K562 (cell line): Measurements from ENCODE around the gene ERAP2. TPM values are rescaled to one million over a fixed set of nuclear protein-coding genes. Genes with fewer than 3 reads are reported as not detected.

ENCODE experiments used
- ARHGAP35 ChIP-seq: fragments of 450-650 bp; IDR thresholded peaks from 2 replicates; pipeline ENCODE4 v1.6.1; 2018; ENCODE audit not compliant: partially characterized antibody
- CBX1 ChIP-seq: sonication (generic); IDR thresholded peaks from 2 replicates; pipeline ENCODE4 v1.6.1; 2016; ENCODE audit warnings: antibody characterized with exemption, low read depth, mild to moderate bottlenecking
- DIDO1 ChIP-seq: fragments of 450-650 bp; IDR thresholded peaks from 2 replicates; pipeline ENCODE4 v1.6.1; 2016; ENCODE audit warnings: low read depth, missing biosample characterization, missing genetic modification characterization
- EHMT2 ChIP-seq: fragments of 450-650 bp; IDR thresholded peaks from 2 replicates; pipeline ENCODE4 v1.6.1; 2018; ENCODE audit warnings: antibody characterized with exemption
- EP300 ChIP-seq: IDR thresholded peaks from 2 replicates; pipeline ENCODE4 v1.6.1; 2012; ENCODE audit warnings: low read length, improper control_type of control experiment
- GATA2 ChIP-seq: sonication (generic); formaldehyde crosslinking; IDR thresholded peaks from 2 replicates; pipeline ENCODE4 v1.4.0; 2020; ENCODE audit warnings: mild to moderate bottlenecking, missing genetic modification reagents
- HNRNPL ChIP-seq: fragments of 200-400 bp; formaldehyde crosslinking; IDR thresholded peaks from 2 replicates; pipeline ENCODE4 v1.6.1; 2017; ENCODE audit warnings: low read depth, mild to moderate bottlenecking, low read length
- MAFK ChIP-seq: IDR thresholded peaks from 2 replicates; pipeline ENCODE4 v1.6.1; 2011; ENCODE audit warnings: low read length, improper control_type of control experiment
- NCOA6 ChIP-seq: fragments of 450-650 bp; IDR thresholded peaks from 2 replicates; pipeline ENCODE4 v1.6.1; 2017; ENCODE audit warnings: mild to moderate bottlenecking
- PML ChIP-seq: IDR thresholded peaks from 2 replicates; pipeline ENCODE4 v1.6.1; 2012; ENCODE audit warnings: low read length, inconsistent platforms
- SRF ChIP-seq, 2 experiments: fragments of 250-450, 450-650 bp in 1 of 2; sonication (Bioruptor Pico) in 1 of 2; sonication (generic) in 1 of 2; formaldehyde crosslinking; IDR thresholded peaks; 2 replicates each; pipeline versions ENCODE4 v1.5.0 to v1.5.1; 2020 to 2022; ENCODE audit warnings: mild to moderate bottlenecking in 1 of 2, missing genetic modification reagents in 1 of 2
- ZFPM2 ChIP-seq: fragments of 250-450 bp; sonication (Bioruptor Pico); IDR thresholded peaks from 2 replicates; pipeline ENCODE4 v1.5.1; 2022; ENCODE audit warnings: mild to moderate bottlenecking
- ZNF197 ChIP-seq: fragments of 200-800 bp; sonication (Bioruptor generic); IDR thresholded peaks from 2 replicates; pipeline ENCODE4 v1.6.1; 2016; ENCODE audit warnings: low read depth, missing genetic modification characterization, missing compliant biosample characterization
- ZNF324 ChIP-seq: fragments of 250-450 bp; sonication (Bioruptor Pico); IDR thresholded peaks from 2 replicates; pipeline ENCODE4 v1.4.0; 2020; ENCODE audit warnings: mild to moderate bottlenecking
- ZNF668 ChIP-seq: fragments of 250-450 bp; sonication (Bioruptor Pico); IDR thresholded peaks from 2 replicates; pipeline ENCODE4 v1.8.0; 2022; ENCODE audit warnings: mild to moderate bottlenecking, inconsistent platforms
- polyA plus RNA-seq, 8 experiments: library from polyadenylated mRNA; depleted of rRNA in 4 of 8; stranded (reverse) in 5 of 8; unstranded in 3 of 8; fragments of >200 nt; fragmentation: Nextera tagmentation in 2 of 8; fragmentation: Illumina TruSeq in 1 of 8; extraction: Ambion mirVana in 2 of 8; extraction: Trizol in 1 of 8; gene quantifications; 2 replicates each; pipeline versions ENCODE4 v1.2.1 to v1.2.3, GENCODE V29; 2011 to 2014; ENCODE audit warnings: inconsistent platforms in 1 of 8, missing spikeins in 1 of 8
- total RNA-seq, 7 experiments: library from RNA; depleted of rRNA in 6 of 7; stranded (reverse); fragments of >200 nt in 6 of 7; fragmentation: Illumina TruSeq in 2 of 7; extraction: Trizol in 2 of 7; gene quantifications; 2 replicates each; pipeline versions ENCODE4 v1.2.1 to v1.2.3, GENCODE V29; 2011 to 2021; ENCODE audit warnings: low replicate concordance in 1 of 7
- TF ChIP-seq, protein P1 (sequence below), 2 experiments: IDR thresholded peaks in 1 of 2; conservative IDR thresholded peaks in 1 of 2; 2 replicates each; pipeline ENCODE4 v1.6.1; 2016; ENCODE audit warnings: low read depth in 2 of 2, mild to moderate bottlenecking in 1 of 2, missing compliant biosample characterization in 1 of 2, missing genetic modification characterization in 1 of 2, moderate library complexity in 1 of 2
- TF ChIP-seq, protein P2 (sequence below): fragments of 250-450 bp; sonication (Bioruptor Pico); IDR thresholded peaks from 2 replicates; pipeline ENCODE4 v1.8.0; 2022; ENCODE audit warnings: inconsistent platforms, mild to moderate bottlenecking, moderate library complexity, borderline replicate concordance
- TF ChIP-seq, protein P3 (sequence below): fragments of 250-450 bp; sonication (Bioruptor Pico); IDR thresholded peaks from 2 replicates; pipeline ENCODE4 v1.5.0; 2021; ENCODE audit warnings: mild to moderate bottlenecking, borderline replicate concordance
- TF ChIP-seq, protein P4 (sequence below), 2 experiments: fragments of 150-350 bp in 1 of 2; IDR thresholded peaks; 2 replicates each; pipeline ENCODE4 v1.6.1; 2012 to 2016; ENCODE audit warnings: low read depth in 2 of 2, low read length in 2 of 2, mild to moderate bottlenecking in 1 of 2, moderate library complexity in 1 of 2

Gene ERAP2
- total and polyA plus RNA-seq, 9 of the 15 experiments (the other 6 are each of a cell fraction or from before 2014, with no cell fraction given): 0.93 to 4.0 (median 2.1) TPM

DNA sequence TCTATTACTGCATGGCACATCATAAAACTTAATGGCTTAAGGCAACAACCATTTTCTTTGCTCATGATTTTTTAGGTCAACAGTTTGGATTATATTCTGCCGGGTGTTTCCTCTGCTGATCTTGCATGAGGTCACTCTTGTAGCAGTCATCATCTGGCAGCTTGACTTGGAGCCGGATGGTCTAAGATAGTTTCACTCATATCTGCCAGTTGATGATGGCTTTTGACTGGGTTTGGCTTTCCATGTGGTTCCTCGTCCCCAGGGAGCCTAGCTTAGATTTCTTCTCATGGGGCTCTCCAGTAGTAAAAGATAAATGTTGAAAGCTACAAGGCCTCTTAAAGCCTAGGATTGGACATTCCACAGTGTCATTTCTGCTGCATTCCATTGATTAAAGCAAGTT is 87.0 kb downstream of the ERAP2 start (continued):
- TF ChIP-seq, protein P1, sequence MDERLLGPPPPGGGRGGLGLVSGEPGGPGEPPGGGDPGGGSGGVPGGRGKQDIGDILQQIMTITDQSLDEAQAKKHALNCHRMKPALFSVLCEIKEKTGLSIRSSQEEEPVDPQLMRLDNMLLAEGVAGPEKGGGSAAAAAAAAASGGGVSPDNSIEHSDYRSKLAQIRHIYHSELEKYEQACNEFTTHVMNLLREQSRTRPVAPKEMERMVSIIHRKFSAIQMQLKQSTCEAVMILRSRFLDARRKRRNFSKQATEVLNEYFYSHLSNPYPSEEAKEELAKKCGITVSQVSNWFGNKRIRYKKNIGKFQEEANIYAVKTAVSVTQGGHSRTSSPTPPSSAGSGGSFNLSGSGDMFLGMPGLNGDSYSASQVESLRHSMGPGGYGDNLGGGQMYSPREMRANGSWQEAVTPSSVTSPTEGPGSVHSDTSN (CRISPR knock-in tag; IDR thresholded peaks at IDR 0.05; ENCODE audit: low read depth): no peak
- TF ChIP-seq, protein P1 (tag; conservative IDR thresholded peaks at IDR 0.05; ENCODE audit: low read depth): peak; percentile 44; the same call in 1 of the 2 replicates
- no peak for TF ChIP-seq ZNF324 (CRISPR knock-in tag)
- no peak for TF ChIP-seq SRF (CRISPR knock-in tag; IDR thresholded peaks at IDR 0.05)
- TF ChIP-seq ARHGAP35: no peak
- peak; percentile 54; the same call in 1 of the 2 replicates for TF ChIP-seq PML
- no peak for TF ChIP-seq ZNF197 (CRISPR knock-in tag)
- TF ChIP-seq, protein P2, sequence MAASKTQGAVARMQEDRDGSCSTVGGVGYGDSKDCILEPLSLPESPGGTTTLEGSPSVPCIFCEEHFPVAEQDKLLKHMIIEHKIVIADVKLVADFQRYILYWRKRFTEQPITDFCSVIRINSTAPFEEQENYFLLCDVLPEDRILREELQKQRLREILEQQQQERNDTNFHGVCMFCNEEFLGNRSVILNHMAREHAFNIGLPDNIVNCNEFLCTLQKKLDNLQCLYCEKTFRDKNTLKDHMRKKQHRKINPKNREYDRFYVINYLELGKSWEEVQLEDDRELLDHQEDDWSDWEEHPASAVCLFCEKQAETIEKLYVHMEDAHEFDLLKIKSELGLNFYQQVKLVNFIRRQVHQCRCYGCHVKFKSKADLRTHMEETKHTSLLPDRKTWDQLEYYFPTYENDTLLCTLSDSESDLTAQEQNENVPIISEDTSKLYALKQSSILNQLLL: no peak
- TF ChIP-seq, protein P3, sequence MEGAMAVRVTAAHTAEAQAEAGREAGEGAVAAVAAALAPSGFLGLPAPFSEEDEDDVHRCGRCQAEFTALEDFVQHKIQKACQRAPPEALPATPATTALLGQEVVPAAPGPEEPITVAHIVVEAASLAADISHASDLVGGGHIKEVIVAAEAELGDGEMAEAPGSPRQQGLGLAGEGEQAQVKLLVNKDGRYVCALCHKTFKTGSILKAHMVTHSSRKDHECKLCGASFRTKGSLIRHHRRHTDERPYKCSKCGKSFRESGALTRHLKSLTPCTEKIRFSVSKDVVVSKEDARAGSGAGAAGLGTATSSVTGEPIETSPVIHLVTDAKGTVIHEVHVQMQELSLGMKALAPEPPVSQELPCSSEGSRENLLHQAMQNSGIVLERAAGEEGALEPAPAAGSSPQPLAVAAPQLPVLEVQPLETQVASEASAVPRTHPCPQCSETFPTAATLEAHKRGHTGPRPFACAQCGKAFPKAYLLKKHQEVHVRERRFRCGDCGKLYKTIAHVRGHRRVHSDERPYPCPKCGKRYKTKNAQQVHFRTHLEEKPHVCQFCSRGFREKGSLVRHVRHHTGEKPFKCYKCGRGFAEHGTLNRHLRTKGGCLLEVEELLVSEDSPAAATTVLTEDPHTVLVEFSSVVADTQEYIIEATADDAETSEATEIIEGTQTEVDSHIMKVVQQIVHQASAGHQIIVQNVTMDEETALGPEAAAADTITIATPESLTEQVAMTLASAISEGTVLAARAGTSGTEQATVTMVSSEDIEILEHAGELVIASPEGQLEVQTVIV (CRISPR knock-in tag): no peak
- TF ChIP-seq EP300: peak; percentile 47; the same call in 1 of the 2 replicates
- TF ChIP-seq GATA2 (CRISPR knock-in tag): peak; percentile 56; the same call in 1 of the 2 replicates
- TF ChIP-seq CBX1: no peak
- TF ChIP-seq DIDO1 (tag): no peak
- no peak for TF ChIP-seq HNRNPL
- peak; percentile 85; the same call in 1 of the 2 replicates for TF ChIP-seq EHMT2
- TF ChIP-seq MAFK: peak; percentile 25; the same call in 1 of the 2 replicates
- TF ChIP-seq, protein P4, sequence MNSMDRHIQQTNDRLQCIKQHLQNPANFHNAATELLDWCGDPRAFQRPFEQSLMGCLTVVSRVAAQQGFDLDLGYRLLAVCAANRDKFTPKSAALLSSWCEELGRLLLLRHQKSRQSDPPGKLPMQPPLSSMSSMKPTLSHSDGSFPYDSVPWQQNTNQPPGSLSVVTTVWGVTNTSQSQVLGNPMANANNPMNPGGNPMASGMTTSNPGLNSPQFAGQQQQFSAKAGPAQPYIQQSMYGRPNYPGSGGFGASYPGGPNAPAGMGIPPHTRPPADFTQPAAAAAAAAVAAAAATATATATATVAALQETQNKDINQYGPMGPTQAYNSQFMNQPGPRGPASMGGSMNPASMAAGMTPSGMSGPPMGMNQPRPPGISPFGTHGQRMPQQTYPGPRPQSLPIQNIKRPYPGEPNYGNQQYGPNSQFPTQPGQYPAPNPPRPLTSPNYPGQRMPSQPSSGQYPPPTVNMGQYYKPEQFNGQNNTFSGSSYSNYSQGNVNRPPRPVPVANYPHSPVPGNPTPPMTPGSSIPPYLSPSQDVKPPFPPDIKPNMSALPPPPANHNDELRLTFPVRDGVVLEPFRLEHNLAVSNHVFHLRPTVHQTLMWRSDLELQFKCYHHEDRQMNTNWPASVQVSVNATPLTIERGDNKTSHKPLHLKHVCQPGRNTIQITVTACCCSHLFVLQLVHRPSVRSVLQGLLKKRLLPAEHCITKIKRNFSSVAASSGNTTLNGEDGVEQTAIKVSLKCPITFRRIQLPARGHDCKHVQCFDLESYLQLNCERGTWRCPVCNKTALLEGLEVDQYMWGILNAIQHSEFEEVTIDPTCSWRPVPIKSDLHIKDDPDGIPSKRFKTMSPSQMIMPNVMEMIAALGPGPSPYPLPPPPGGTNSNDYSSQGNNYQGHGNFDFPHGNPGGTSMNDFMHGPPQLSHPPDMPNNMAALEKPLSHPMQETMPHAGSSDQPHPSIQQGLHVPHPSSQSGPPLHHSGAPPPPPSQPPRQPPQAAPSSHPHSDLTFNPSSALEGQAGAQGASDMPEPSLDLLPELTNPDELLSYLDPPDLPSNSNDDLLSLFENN (IDR thresholded peaks at IDR 0.05; ENCODE audit: low read depth in 2 of 2, low read length in 2 of 2): 0 out of 4 replicates have a peak, but pooled peaks of 1 of the 2 experiments have one; percentile 41
- TF ChIP-seq ZFPM2: no peak
- TF ChIP-seq NCOA6: no peak
- no peak for TF ChIP-seq ZNF668 (CRISPR knock-in tag)
